Suppressor macrophage treated with lipopolysaccharide for 1 hour (primary cell): ENCODE measurements around the gene HRH3.

Experiments used
- DNase-seq, 3 donors: peaks; one replicate each; pipeline ENCODE4 v3.0.0-alpha.2; 2020 to 2022

Gene HRH3

GRCh38 chr20:62243906-62244515 is 23.9 kb upstream of the HRH3 start:
- DNase-seq = no peak

DNA sequence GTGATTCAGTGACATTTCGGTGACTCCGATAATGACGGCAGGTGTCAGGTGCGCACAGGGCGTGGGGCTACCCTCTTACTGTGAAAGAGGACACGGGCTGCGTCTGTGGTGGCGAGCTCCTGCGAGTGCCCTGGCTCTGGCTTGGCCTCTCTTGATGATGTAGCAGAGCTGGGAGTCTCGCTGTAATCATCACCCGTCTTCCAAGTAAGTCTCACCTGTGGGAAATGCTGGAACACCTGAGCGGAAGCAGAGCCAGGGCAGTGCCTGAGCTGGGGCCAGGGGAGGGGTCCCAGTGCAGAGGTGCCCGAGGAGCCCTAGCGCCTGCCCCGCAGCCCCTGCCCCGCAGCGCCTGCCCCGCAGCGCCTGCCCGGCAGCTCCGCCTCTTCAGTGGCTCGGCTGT is 23.0 kb upstream of the HRH3 start:
- DNase-seq = no peak

DNA sequence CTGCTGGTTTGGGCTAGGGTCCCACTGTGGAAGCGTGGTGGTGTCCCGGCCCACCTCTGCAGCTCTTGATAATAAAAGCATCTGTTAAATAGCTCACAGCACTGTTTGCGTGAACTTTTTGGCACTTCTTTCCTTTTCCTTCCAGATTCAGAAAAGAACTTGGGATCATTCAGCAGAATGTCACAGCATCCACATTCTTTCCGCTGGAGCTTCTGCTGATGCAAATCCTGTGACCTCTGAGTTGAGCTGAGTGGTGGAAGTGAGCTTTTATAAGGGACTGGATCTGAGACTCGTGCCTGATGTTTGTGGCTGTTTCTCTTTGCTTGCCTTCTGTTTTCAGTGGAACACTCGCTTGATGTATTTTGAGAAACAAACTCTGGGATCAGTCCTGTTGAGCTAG is 22.1 kb upstream of the HRH3 start:
- DNase-seq = no peak

DNA sequence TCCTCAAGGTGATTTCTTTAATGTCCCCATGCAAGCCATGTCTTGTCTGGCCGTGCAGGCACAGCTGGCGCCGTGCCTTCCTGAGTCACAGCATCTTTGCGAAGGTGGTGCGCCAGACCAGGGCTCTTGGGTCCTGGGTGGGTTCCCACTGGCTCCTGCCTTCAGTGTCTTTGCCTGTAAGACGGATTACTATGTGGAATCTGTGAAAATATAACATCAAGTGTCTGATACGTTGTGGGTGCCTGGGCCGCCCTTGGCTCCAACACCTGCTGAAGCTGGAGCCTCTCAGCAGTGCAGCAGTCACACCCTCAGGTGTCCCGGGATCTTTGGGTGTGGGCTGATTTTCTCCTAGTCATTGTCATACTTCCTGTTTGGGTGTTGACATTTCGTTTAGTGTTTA is 21.4 kb upstream of the HRH3 start:
- DNase-seq = no peak

DNA sequence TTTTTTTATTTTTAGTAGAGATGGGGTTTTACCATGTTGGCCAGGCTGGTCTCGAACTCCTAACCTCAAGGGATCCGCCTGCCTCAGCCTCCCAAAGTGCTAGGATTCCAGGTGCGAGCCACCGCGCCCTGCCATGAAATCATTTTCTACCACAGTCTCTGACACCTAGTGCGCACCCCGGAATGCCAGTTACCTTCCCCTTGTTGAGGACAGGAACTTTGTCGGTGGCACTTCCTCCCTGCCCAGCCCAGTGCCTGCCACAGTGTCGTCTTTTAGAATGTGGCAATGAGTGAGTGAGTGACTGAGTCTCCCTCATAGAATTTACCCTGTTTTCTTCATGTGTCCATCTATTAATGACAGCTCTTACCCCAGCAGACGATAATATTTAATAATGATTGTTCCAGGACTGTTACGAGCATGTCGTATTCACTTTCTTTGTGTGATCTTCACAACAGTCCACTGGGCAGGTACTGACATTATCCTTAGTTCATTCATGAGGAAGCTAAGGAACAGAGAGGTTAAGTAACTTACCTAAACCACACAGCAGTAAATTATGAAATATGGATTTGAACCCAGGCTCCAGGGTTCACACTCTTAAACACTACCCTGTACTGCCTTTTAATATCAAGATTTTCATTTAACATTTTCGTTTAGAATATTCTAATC is 20.1 kb upstream of the HRH3 start:
- DNase-seq = peak; percentile 29 to 42 (median 33)

- no peak for DNase-seq
These were observed 19.3 kb upstream of the HRH3 start for GRCh38 chr20:62239278-62239879.

- peak; percentile 9 to 24 (median 22) for DNase-seq
These were observed 18.6 kb upstream of the HRH3 start for GRCh38 chr20:62238569-62239277.

DNA sequence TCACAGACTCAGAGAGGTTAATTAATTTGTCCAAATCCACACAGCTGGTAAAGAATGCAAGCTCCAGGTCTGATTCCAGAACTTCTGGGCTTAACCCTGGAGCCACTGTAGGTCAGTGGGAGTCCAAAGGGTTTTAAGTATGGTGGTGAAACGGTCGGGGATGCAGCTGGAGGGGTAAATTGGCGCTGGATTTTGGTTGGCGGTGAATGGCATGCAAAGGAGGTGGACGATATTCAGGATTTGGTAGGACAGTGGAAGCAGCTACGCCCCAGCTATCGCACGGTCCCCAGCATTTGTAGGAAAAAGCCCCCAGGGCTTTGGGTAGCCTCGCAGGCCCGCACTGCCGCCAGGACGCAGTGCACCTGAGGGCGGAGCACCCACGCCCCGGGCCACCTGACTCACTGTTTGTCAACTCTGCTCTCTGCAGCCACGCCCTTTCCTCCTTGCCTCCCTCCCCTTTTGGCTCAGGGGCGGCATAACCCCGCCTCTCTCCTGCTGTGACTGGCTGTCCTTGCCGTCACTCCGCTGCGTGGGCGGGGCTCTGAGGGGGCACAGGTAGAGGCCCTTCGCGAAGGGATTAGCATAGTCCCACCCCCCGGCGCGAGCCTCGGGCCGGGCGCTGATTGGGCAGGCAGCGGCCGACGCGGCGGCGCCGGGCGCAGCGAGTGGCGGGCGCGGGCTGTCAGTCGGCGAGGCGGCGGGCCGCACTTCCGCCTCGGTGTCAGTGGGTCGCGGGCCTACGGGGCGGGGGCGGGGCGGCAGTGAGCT is 17.9 kb upstream of the HRH3 start, which contains the start of gene OSBPL2:
OSBPL2 (plus strand) TSS at position 721 of the 768 bp plus-strand sequence. CDS start 17,664 bp downstream, outside the sequence.
- DNase-seq = peak; percentile 100

DNA sequence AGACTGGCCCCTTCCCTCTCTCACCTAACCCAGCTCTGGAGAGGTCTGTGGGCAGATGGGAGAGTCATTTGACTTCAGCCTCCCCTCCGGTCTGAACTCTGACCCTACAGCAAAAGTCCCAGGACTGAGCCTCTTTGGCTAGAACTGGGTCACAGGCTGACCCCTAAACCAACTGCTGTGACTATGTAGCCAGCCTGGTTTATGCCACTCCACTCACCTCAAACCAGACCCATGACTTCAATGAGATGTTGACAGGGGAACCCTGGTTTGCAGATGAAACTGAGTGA is 17.4 kb upstream of the HRH3 start:
- DNase-seq = no peak

DNA sequence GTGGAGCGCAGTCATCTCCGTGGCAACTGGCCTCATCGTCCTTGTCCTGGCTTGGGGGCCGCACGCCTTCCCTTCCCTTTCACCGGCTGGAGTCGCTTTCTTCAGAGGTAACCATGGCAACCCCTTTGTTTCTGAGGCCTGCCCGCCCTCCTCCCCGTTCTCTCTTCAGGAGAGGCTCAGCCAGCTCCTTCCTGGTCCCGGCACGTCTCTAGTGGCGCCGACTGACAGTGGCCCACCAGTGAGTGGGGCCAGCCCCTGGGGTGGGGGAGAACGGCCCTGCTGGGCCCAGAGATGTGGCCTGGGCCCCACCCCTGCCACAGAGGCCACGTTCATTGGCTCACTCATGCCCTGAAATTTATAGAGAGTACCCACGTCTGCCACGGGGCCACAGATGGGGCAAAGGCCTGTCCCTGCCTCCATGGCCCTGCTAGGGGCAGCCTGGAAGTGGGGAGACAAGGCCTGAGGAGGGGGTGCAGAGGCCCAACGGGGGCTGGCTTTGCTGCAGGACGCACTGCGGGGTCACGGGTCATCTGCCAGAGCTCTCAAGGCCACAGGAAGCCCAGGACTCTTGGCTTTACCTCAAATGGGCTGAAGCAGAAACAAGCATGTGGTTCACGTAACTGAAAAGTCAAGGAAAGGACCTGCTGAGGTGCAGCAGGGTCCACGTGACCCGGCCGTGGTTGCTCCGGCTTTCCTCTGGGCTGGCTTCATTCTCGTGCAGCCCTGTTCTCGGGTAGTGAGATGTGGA is 16.9 kb upstream of the HRH3 start:
- no peak for DNase-seq

DNA sequence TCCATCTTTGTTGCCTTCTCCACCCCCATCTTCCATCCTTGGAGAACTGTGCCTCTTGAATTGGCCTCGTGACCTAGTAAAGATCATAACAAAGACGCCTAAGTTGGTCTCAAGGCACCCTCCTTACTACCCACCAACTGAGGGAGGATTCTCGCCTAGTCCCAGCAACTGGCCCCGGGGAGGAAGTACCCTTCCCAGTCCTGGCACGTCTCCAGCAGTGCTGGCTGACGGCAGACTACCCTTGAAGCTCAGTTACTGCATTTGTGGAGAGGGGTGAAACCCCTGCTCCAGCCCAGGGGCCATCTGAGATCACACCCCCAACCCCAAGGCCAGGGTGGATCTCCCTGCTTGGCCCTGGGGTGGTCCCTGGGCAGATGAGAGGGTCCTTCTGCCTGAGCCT is 16.1 kb upstream of the HRH3 start:
- DNase-seq = no peak

DNA sequence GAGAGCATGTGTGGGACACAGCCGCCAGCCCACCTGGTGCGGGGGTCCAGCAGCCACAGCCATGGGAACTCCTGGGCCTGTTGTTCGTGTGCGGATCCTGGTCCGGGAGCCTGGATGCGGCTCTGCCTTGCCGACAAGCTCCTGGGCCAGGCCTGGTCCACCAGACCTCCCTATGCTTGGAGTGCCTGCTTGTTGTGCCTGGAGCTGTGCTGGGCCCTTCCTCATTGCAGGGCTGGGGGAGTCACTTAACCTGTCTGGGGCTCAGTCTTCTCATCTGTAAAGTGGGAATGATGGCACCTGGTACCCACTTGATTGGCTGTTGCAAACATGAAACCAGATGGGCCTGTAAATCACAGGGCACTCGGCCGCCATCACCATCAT is 15.7 kb upstream of the HRH3 start:
- no peak for DNase-seq

DNA sequence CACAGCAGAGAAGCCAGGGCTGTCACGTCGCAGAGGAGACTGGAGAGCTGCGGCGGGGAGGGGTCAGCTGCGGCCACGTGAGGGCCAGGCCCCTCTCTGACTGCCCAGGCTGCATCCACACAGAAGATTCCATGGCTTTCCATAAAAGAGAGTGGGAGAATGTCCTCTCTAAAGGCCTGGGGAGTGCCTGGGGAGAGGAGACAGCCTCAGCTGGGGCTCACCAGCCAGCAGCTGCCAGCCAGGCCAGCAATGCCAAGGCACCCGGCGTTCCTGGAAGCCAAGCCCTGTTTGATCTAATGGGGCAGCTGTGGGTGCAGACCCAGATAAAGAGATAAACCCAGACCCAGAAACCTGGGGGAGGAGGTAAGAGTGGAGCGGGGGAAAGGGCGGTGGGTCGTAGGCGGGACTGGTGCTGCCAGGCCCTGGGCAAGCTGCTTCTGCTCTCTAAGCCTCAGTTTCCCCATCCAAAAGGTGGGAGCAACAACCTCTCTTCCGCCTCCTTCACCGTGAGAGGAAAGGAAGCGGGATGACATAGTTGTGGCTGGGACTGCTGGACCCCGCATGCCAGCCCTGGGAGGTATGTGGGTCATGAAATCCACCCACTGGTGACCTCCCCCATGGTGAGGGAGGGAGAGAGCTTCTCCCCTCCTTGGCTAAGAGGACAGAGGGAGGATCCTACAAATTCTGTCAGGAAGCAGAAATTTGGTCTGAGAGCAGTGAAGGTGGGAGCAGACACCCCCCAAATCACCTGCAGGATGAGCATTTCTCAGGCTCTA is 15.1 kb upstream of the HRH3 start:
- no peak for DNase-seq

DNA sequence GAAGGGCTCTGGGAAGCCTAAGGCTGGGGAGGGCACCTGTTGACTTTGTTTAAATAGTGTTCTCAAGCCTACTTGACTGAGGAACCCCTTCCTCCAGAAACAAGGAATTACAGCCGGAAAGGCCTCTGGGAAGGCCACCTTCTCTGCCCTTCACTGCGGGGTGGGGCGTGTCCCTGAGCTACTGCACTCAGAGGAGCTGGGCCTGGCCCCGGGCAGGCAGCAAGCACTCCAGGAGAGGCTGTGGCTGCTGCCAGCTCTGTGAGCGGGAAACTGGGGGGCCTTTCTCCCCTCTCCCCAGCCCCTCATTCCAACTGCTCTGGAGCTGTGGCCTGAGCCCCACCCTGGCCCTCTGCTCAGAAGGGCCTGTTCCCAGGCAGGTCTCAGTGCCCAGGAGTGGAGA is 14.3 kb upstream of the HRH3 start:
- DNase-seq = no peak

DNA sequence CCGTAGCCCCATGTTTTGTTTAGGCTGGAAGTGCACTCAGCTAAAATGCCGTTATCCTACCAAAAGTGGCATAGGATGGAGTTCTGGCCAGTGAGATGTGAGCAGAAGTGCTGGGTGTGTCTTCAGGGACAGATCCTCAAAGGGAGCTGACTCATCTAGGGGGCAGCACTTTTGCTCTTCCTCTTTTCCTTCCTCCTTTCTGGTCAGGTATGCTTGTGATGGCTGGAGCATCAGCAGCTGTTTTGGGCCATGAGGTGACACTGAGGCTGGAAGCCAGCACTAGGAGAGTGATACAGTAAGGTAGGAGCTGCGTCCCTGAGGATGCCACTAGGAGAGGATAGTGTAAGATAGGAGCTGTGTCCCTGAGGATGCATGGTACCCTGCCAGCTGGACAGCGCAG is 13.6 kb upstream of the HRH3 start:
- no peak for DNase-seq

GRCh38 chr20:62232770-62233645 is 12.9 kb upstream of the HRH3 start:
- DNase-seq = no peak

- no peak for DNase-seq
These were observed 12.1 kb upstream of the HRH3 start for GRCh38 chr20:62232194-62232593.

- DNase-seq = no peak
These were observed 11.2 kb upstream of the HRH3 start for GRCh38 chr20:62231292-62231691.

DNA sequence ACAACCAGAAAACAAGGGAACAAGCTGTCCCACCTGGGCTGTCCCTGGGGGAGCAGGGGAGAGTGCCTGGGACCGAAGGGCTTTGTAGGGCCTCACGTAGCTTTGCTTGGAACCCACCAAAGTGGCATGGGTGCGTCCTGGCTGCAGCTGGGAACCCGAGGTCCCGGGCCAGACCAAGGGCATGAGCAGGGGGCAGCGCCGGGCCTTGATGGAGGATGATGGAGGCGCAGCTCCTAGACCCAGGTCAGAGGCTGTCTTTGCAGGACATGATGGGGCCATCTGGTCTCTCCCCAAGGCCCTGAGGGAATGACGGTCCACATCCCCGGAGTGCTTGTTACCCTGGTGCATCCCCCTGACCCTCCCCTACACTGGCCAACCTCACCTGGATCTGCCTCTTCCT is 10.6 kb upstream of the HRH3 start:
- DNase-seq = no peak

DNA sequence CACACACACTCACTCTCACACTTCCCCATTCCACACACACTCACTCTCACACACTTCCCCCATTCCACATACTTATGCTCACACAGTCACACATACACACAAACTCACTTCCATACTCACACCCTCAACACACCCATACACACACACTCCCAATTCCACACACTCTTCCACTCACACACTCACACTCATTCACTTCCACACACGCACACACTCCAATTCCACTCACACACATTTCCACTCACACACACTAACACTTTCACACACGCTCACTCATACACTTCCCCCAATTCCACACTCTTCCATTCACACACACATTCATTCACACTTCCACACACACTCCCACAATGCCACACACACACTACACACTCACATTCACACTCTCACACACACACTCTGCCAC is 10.2 kb upstream of the HRH3 start:
- DNase-seq = no peak

- DNase-seq = no peak
These were observed 9.6 kb upstream of the HRH3 start for GRCh38 chr20:62229667-62230066.
